HG02571 (cell line): ENCODE data around the gene C4orf51.

Experiments
- ATAC-seq: cut with Tn5 transposase; IDR thresholded peaks from one replicate; pipeline ENCODE4 v1.9.1; 2021; ENCODE audit warnings: mild to moderate bottlenecking, moderate library complexity; ENCODE audit not compliant: unreplicated experiment

The C4orf51 gene

DNA sequence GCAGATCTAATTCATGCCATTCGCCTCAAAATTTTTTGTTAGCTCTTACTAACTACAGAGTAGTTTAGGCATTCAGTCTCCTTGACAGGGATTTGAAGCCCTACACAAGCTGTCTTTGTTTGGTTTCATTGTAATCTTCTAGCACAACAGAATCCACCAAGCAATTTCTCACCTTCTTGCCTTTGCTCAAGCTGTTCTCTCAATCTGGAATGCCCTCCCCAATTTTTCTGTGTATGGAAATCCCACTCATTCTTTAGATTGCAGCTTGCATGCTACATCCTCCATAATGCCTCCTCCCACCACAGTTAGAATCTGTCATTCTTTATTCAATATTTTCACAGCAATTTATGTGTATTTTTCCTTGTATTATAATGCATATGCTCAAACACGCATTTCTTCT is 63.7 kb downstream of the C4orf51 start:
- no peak for ATAC-seq

DNA sequence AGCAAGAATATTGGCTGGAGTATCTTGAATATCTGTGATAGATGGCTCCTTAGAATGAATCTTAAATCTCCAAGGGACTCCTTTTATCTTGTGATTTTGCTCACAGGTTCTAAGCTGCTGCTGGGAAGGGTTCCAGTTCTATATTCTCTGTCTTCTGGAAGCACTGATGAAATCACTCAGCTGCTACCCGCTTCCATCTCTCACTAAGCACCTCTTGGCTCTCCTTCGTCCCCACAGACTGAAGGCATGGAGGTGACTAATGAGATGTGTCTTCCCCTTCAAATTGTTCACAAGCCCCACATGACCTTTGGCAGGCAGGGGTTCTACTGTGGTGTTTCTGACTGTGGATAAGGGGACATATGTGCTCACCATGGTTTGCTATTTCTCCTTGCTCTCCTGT is 75.9 kb downstream of the C4orf51 start:
- ATAC-seq, result no peak

DNA sequence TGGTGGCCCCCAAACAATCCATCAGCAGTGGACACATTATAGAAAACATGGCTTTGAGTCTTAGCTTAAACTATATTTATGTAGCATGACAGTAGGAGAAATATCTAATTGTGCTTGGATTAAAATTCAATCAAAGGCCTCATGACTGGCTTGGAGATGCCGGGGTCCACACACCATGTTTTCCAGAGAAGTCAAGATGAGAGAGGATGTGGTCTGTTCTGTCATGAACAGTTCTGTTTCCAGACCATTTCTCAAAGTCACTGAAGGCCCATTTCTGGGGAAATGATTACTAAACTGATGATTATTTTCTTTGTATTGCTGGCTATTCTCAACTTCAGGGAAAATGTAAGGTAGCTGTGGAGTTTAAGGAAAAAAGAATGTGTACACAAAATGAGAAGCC is 76.3 kb downstream of the C4orf51 start:
- no peak for ATAC-seq

DNA sequence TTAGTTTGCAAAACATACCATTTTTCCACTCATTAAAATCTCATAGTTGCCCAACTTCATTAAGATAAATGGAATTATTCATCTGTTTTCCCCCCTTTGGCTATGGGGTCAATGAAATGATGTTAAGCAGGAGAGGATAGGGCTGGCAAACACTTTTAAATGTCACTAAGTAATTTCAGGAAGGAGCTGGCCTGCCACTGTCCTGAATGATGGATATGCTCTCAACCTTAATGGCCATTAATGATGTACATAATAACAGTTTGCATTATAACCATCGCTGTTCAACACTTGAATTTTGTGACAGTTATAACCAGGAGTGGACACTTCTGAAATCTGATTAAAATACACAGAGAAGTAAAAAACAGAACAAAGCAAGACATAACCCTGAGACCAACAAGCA is 77.2 kb downstream of the C4orf51 start:
- ATAC-seq, result no peak

DNA sequence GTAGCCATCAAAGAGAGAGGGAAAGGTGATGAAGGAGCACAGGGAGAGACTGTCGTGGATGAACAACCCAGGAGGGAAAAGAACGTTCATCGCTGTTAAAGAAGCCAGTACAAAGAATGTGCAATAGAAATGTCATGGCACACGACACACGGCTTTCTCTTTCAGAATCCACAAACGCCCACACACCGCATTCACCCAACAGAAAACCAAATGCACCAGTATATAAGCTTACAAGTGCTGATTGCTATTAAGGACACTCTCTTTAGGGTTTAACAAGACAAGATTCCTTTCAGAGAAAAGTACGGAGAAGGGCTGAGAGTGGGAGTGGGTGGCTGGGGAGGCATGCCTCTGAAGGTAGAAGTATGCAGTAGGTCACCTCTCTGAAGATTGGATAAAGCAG is 80.2 kb downstream of the C4orf51 start:
- ATAC-seq, result no peak

GRCh38 chr4:145760961-145761929 is 81.3 kb downstream of the C4orf51 start:
- no peak for ATAC-seq

GRCh38 chr4:145762719-145763118 is 82.8 kb downstream of the C4orf51 start:
- ATAC-seq, result no peak

DNA sequence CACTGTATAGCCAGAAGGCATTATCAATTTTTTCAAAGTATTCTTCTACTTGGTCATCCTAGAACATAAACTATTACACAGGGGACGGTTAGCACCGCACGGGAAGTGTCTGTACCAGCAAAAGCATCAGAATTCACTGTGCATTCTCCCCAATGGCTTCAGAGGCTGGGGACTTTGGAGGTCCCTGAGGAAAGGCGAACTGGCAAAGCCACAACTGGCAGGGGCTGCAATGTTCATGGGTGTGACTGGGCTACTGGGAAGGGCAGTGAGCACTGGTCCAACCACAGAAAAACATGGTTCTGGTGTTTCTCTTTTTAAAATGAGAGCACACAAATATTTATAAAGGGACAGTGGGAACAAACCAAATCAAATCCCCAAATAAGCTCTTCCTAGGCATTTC is 83.5 kb downstream of the C4orf51 start:
- no peak for ATAC-seq

DNA sequence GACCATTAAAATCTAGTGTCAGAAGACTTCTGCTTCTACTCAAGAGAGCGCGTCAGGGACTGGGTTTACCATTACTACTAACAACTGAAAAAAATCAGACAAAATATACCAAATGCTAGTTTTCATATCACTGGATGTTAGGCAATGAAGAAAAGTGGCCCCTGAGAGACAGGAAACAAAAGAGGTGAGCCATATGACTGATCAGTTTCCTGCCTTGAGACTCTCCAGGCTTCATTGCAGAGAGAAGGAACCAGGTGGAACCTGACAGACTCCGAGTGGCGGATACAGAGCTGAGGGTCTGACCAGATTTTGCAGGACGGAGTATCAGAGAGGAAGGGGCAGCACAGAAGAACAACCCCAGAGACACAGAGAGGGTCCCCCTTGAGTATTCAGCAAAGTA is 86.3 kb downstream of the C4orf51 start:
- ATAC-seq, result no peak

DNA sequence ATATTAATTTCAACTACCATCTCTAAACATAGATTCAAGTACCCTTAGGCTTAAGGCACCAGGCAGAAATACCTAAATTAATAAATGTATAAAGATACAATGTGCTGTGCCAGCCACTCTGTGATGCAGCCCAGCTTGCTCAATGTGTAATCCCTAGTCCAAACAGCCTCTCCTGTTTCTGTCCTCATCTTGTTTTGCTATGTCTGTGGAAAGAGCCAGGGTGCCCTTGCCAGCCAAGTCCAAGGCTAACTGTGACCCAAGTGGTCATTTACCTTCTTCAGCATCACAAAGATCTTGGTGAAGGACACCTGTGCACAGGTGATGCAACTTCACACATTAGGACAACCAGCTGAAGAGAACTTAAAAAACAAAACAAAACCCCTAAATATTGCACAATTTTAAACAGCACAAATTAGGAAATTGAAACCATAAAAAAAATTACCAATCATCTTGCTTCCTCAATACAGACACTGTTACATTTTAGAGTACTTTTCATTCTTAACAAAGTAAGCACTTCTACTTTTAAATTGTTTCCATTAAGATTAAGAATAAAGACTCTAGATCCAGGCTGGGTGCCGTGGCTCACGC is 89.6 kb downstream of the C4orf51 start:
- ATAC-seq, result no peak

- no peak for ATAC-seq
Observed at GRCh38 chr4:145770124-145770523, 90.2 kb downstream of the C4orf51 start.

GRCh38 chr4:145772347-145772746 is 92.4 kb downstream of the C4orf51 start:
- ATAC-seq, result no peak

- peak; percentile 90 for ATAC-seq
Observed at GRCh38 chr4:145773581-145774234, 93.8 kb downstream of the C4orf51 start.

DNA sequence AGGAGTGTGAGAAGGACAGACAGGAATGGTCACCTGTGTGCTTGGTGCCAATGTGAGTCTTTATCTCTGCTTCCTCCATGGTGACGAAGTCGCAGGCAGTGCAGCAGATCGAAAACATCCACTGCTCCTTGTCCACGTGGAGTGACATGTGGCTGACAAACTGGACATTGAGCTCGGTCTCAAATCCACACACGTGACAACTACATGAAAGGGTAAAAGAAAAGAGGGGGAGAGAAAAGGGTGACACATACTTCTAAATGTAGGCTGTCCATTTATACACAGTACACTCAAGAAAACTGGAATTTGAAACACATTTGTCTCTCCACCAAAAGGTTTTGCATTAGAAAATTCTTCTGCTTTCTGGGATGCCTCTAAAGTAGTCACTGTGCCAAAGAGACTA is 94.5 kb downstream of the C4orf51 start:
- ATAC-seq, result no peak

DNA sequence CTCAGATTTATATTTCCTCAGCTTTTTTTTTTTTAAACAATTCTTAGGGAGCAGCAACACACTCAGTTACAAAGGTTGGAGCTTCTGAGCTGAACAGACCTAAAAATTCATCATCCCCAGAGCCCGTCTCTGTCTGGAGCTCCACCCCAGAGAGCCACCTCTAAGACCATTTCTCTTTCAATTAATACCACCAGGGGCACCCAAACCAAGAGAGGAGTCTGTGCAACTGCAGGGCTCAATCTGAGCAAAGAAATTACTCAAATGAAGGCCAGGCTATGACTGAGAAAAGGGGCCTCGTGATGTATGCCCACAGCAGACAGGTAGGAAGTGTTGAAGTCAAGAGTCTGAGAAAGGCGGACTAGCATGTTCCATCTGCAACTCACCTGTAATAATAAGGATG is 95.5 kb downstream of the C4orf51 start:
- ATAC-seq, result no peak

DNA sequence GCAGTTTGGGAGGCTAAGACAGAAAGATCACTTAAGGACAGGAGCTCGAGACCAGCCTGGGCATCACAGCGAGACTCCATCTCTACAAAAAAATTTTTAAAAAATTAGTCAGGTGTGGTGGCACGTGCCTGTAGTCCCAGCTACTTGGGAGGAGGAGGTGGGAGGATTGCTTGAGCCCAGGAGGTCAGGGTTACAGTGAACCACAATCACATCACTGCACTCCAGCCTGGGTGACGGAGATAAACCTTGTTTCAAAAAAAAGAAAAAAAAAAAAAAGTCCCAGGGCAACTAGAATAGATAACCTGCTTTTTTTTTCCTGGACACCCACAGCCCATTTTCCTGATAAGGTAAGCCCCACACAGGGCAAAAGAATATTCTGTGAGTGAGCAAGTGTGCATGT is 96.3 kb downstream of the C4orf51 start:
- ATAC-seq, result no peak

- ATAC-seq, result no peak
Observed at GRCh38 chr4:145779319-145779801, 99.4 kb downstream of the C4orf51 start.

DNA sequence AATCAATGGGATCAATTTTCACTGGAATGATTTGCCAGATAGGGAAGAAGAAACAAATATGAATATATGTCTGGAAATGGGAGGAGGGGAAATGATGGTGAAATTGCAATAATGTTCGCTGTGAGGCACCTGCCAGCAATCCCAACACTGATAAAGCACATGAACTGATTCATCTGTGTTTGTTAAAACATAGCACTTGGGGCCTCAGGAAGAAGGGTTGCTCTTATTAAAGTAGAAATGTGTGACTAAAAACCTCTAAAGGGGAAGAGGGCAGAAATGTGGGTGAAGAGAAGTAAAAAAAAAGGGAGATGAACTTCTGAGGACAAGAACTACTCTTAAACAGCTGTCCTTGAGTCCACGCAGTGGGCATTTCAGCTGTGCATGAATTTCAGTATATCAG is 101.4 kb downstream of the C4orf51 start:
- ATAC-seq, result no peak
